ENCODE results near the gene CNTNAP2. TPM values are rescaled to one million over a fixed set of nuclear protein-coding genes. Genes with fewer than 3 reads are reported as not detected.

Gene CNTNAP2
- total and polyA plus RNA-seq, 2 of the 13 experiments (the other 11 are each of a cell fraction or from before 2014, with no cell fraction given) = 0.40 to 0.42 TPM

DNA sequence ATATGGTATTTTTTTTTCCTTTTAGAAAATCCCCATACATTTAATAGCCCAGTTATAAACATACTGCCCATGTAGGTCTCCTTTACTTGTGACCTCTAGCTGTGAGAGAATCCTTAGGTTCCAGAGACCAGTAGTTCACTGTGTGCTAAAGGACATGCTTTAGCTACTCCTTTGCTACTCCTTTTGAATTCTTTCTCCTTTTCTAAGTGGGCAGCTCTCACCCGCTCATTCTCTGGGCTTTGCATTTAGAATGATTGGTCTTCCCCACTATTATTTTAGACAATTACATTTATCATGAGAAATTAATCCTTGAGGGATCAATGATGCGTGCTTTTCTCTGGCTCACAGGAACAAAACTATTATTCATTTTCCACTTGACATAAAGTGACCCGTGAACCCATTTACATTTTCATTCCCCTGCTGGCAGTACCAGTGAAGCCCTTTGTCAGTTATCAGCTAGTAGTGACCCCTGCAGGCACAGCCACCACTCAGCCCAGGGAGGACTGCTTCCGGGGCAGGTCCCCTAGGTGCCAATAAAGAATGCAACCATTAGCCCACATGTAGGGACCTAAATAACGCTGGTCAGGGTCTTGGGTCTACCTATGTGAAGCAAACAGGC is 844.3 kb downstream of the CNTNAP2 start:
- Histone ChIP-seq H3K4me2 (ENCODE audit: low read depth, low read length) (no peak overlapping the region), H2AFZ (ENCODE audit: low read length) (no peak overlapping the region), H4K20me1 (ENCODE audit: insufficient read depth, low read length) (no peaks in the 10 kb centered on the region), H3K36me3 (replicated peaks in 1 of 2; ENCODE audit: control insufficient read depth in 1 of 2, insufficient read depth in 2 of 2, low read length in 2 of 2) (no peaks in the 10 kb centered on the region), H3K4me3 (replicated peaks in 1 of 3; ENCODE audit: insufficient read depth in 1 of 3, low read depth in 2 of 3, low read length in 3 of 3) (no peak overlapping the region), H3K27me3 (ENCODE audit: control insufficient read depth in 1 of 2, insufficient read depth in 2 of 2, low read length in 2 of 2) (no peaks in the 10 kb centered on the region), H3K27ac (ENCODE audit: extremely low read length, insufficient read depth, low read length) (no peak overlapping the region), H3K4me1 (ENCODE audit: insufficient read depth, low read length) (no peaks in the 10 kb centered on the region), H3K9me3 (ENCODE audit: low read length) (peaks cover 80% of the 10 kb centered on the region), H3K9ac (ENCODE audit: insufficient read depth, low read depth, low read length) (no peak overlapping the region), H3K79me2 (ENCODE audit: insufficient read depth, low read length) (no peaks in the 10 kb centered on the region)
- DNase-seq (ENCODE audit: low spot score) = no peak
- CTCF ChIA-PET (ENCODE audit: low intra/inter-chr PET ratio, low total read pairs) = no interaction called here
- in situ Hi-C loops (cut with HindIII; ENCODE audit: extremely low pct_ligation_motif_present, low pct_unique_long_range_greater_than_20kb) (no loop called here), intact Hi-C loops (cut with micrococcal nuclease; ENCODE audit: unreplicated experiment) (no loop called here)
- no peak for ATAC-seq
- no peak for FAIRE-seq
- POLR2A ChIA-PET = no interaction called here
- BruUV-seq (replicated peaks) = no TSS peak
- WGBS (ENCODE audit: low lambda C conversion rate) = 32% methylated on average over 4 of the region's 5 CpGs
- TF ChIP-seq KDM5A (IDR thresholded peaks at IDR 0.05; ENCODE audit: borderline replicate concordance, low read length) = no peak
- no peak for TF ChIP-seq ZNF589 (CRISPR knock-in tag; conservative IDR thresholded peaks at IDR 0.05)
- TF ChIP-seq RAD51 (IDR thresholded peaks at IDR 0.05; ENCODE audit: borderline replicate concordance) = no peak
- no peak for TF ChIP-seq ZNF792 (CRISPR knock-in tag; IDR thresholded peaks at IDR 0.05)
- TF ChIP-seq, protein P1, sequence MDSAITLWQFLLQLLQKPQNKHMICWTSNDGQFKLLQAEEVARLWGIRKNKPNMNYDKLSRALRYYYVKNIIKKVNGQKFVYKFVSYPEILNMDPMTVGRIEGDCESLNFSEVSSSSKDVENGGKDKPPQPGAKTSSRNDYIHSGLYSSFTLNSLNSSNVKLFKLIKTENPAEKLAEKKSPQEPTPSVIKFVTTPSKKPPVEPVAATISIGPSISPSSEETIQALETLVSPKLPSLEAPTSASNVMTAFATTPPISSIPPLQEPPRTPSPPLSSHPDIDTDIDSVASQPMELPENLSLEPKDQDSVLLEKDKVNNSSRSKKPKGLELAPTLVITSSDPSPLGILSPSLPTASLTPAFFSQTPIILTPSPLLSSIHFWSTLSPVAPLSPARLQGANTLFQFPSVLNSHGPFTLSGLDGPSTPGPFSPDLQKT (CRISPR knock-in tag; IDR thresholded peaks at IDR 0.05; ENCODE audit: borderline replicate concordance) = no peak
- TF ChIP-seq NFIC (IDR thresholded peaks at IDR 0.05; ENCODE audit: low read length) = no peak
- TF ChIP-seq SP4 (CRISPR knock-in tag; IDR thresholded peaks at IDR 0.05) = no peak
- TF ChIP-seq ZNF556 (CRISPR knock-in tag; IDR thresholded peaks at IDR 0.05; ENCODE audit: borderline replicate concordance) = no peak
- TF ChIP-seq, protein P2, sequence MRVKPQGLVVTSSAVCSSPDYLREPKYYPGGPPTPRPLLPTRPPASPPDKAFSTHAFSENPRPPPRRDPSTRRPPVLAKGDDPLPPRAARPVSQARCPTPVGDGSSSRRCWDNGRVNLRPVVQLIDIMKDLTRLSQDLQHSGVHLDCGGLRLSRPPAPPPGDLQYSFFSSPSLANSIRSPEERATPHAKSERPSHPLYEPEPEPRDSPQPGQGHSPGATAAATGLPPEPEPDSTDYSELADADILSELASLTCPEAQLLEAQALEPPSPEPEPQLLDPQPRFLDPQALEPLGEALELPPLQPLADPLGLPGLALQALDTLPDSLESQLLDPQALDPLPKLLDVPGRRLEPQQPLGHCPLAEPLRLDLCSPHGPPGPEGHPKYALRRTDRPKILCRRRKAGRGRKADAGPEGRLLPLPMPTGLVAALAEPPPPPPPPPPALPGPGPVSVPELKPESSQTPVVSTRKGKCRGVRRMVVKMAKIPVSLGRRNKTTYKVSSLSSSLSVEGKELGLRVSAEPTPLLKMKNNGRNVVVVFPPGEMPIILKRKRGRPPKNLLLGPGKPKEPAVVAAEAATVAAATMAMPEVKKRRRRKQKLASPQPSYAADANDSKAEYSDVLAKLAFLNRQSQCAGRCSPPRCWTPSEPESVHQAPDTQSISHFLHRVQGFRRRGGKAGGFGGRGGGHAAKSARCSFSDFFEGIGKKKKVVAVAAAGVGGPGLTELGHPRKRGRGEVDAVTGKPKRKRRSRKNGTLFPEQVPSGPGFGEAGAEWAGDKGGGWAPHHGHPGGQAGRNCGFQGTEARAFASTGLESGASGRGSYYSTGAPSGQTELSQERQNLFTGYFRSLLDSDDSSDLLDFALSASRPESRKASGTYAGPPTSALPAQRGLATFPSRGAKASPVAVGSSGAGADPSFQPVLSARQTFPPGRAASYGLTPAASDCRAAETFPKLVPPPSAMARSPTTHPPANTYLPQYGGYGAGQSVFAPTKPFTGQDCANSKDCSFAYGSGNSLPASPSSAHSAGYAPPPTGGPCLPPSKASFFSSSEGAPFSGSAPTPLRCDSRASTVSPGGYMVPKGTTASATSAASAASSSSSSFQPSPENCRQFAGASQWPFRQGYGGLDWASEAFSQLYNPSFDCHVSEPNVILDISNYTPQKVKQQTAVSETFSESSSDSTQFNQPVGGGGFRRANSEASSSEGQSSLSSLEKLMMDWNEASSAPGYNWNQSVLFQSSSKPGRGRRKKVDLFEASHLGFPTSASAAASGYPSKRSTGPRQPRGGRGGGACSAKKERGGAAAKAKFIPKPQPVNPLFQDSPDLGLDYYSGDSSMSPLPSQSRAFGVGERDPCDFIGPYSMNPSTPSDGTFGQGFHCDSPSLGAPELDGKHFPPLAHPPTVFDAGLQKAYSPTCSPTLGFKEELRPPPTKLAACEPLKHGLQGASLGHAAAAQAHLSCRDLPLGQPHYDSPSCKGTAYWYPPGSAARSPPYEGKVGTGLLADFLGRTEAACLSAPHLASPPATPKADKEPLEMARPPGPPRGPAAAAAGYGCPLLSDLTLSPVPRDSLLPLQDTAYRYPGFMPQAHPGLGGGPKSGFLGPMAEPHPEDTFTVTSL (CRISPR knock-in tag; IDR thresholded peaks at IDR 0.05; ENCODE audit: borderline replicate concordance) = no peak
- TF ChIP-seq ZNF468 (CRISPR knock-in tag; IDR thresholded peaks at IDR 0.05) = no peak
- no peak for TF ChIP-seq RARG (CRISPR knock-in tag; IDR thresholded peaks at IDR 0.05; ENCODE audit: low read depth)
- TF ChIP-seq, protein P3, sequence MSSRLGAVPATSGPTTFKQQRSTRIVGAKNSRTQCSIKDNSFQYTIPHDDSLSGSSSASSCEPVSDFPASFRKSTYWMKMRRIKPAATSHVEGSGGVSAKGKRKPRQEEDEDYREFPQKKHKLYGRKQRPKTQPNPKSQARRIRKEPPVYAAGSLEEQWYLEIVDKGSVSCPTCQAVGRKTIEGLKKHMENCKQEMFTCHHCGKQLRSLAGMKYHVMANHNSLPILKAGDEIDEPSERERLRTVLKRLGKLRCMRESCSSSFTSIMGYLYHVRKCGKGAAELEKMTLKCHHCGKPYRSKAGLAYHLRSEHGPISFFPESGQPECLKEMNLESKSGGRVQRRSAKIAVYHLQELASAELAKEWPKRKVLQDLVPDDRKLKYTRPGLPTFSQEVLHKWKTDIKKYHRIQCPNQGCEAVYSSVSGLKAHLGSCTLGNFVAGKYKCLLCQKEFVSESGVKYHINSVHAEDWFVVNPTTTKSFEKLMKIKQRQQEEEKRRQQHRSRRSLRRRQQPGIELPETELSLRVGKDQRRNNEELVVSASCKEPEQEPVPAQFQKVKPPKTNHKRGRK (CRISPR knock-in tag; IDR thresholded peaks at IDR 0.05) = no peak
- TF ChIP-seq, protein P4, sequence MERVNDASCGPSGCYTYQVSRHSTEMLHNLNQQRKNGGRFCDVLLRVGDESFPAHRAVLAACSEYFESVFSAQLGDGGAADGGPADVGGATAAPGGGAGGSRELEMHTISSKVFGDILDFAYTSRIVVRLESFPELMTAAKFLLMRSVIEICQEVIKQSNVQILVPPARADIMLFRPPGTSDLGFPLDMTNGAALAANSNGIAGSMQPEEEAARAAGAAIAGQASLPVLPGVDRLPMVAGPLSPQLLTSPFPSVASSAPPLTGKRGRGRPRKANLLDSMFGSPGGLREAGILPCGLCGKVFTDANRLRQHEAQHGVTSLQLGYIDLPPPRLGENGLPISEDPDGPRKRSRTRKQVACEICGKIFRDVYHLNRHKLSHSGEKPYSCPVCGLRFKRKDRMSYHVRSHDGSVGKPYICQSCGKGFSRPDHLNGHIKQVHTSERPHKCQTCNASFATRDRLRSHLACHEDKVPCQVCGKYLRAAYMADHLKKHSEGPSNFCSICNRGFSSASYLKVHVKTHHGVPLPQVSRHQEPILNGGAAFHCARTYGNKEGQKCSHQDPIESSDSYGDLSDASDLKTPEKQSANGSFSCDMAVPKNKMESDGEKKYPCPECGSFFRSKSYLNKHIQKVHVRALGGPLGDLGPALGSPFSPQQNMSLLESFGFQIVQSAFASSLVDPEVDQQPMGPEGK (CRISPR knock-in tag; IDR thresholded peaks at IDR 0.05) = no peak
- TF ChIP-seq RBAK (CRISPR knock-in tag; IDR thresholded peaks at IDR 0.05) = no peak
- TF ChIP-seq ZNF383 (CRISPR knock-in tag; IDR thresholded peaks at IDR 0.05; ENCODE audit: borderline replicate concordance) = no peak
